Measurements from ENCODE around the gene SNAI1.
"Not testable (repeated sequence)": the region's sequence is repeated elsewhere in the genome, so short reads cannot be mapped to it uniquely, and the experiment has no call there.

The SNAI1 gene

DNA sequence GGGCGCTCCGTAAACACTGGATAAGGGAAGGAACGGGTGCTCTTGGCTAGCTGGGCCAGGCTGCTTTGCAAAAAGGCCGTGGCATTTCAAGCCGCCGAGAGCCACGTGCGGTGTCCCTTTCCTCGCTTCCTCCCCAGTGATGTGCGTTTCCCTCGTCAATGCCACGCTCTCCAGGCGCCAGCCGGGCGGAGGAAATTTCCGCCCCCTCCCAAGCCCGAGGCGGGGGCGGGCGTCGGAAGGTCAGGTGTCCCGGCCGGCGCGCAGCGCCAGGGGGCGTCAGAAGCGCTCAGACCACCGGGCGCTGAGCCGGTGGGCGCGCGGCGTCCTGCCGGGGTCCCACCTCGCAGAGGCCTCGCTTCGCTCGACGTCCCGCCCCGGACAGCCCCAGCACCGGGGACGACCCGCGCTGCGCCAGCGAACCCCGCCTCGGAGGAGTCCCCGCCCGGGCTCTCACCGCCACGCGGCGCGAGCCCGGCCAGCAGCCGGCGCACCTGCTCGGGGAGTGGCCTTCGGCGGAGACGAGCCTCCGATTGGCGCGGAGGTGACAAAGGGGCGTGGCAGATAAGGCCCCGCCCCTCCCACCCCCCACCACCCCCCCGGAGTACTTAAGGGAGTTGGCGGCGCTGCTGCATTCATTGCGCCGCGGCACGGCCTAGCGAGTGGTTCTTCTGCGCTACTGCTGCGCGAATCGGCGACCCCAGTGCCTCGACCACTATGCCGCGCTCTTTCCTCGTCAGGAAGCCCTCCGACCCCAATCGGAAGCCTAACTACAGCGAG is at the start of gene SNAI1:
Gene SNAI1 (plus strand): TSS at position 635 of the 777 bp plus-strand sequence. CDS start 80 bp downstream, at position 715.
- peak in 12 of 14 donors; percentile 39 to 85 (median 62) for DNase-seq

DNA sequence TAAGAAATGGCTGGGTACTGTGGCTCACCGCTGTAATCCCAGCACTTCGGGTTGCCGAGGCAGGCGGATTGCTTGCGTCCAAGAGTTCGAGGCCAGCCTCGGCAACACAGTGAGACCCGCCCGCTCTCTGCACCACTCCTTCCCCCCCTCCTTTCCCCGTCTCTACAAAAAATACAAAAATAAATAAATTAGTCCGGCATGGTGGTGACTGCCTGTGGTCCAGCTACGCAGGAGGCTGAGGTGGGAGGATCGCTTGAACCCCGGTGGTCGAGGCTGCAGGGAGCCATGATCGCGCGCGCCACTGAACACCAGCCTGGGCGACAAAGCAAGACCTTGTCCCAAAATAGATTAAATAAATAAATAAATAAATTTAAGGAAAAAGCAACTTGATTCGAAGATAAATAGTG is 47.0 kb upstream of the SNAI1 start:
- no peak for DNase-seq

GRCh38 chr20:49936153-49937026 is 46.4 kb upstream of the SNAI1 start, which contains the start of gene RNF114:
Gene RNF114 (plus strand): TSS chr20:49936397. CDS start chr20:49936413, 16 bp downstream.
- peak; percentile 41 to 94 (median 80) for DNase-seq

- DNase-seq = peak in 3 of 14 donors; percentile 14 to 31 (median 28)
Observed at GRCh38 chr20:49937027-49937929, 45.5 kb upstream of the SNAI1 start.

- DNase-seq = peak in 3 of 14 donors; percentile 7 to 54 (median 14)
Observed at GRCh38 chr20:49938173-49939163, 44.3 kb upstream of the SNAI1 start.

GRCh38 chr20:49941456-49941855 is 41.3 kb upstream of the SNAI1 start:
- no peak for DNase-seq

DNA sequence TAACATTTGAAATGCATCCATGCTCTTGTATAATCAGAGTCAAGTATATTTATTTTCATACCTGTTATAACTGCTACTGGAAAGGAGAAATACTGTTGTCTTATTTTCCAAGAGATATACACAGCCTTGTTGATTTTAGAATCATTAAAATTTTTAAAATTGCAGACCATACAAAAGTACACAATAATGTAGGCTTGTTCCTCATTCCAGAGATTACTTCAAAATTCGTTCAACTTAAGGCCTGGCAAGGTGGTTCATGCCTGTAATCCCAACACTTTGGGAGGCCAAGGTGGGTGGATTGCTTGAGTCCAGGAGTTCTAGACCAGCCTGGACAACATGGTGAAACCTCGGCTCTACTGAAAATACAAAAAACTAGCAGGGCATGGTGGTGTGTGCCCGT is 40.5 kb upstream of the SNAI1 start:
- no peak for DNase-seq

DNA sequence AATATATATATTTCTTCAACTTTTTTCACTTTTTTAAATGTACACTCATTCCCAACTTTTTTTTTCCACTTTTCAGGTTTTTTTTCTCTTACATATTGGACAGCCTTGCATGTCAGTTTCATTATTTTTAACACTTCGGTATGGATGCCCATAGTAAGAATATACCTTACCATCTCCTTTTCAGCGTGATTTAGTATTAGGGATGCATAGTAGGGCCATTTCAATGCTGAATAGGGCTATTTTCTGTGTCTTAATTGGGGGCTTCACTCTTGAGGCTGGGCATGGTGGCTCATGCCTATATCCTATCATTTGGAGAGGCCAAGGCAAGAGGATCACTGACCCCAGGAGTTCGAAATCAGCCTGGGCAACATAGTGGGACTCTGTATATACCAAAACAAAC is 39.8 kb upstream of the SNAI1 start:
- no peak for DNase-seq

GRCh38 chr20:49945306-49945700 is 37.5 kb upstream of the SNAI1 start:
- DNase-seq = no peak

- DNase-seq = no peak
Observed at GRCh38 chr20:49945701-49946477, 36.9 kb upstream of the SNAI1 start.

DNA sequence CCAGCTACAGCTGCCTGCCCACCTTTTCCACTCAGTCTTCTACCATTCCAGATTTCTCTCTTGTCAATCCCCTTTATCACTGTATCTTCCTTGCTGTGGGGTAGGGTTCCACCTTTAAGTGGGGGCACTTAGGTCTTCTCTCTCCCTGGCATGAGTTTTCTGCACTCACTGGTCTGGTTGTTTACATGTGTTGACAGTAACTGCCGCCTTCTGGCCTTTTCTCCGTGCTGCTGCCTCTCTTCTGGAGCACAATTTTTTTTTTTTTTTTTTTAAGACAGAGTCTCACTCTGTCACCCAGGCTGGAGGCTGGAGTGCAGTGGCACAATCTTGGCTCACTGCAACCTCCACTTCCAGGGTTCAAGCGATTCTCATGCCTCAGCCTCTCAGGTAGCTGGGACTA is 34.6 kb upstream of the SNAI1 start:
- DNase-seq = no peak

DNA sequence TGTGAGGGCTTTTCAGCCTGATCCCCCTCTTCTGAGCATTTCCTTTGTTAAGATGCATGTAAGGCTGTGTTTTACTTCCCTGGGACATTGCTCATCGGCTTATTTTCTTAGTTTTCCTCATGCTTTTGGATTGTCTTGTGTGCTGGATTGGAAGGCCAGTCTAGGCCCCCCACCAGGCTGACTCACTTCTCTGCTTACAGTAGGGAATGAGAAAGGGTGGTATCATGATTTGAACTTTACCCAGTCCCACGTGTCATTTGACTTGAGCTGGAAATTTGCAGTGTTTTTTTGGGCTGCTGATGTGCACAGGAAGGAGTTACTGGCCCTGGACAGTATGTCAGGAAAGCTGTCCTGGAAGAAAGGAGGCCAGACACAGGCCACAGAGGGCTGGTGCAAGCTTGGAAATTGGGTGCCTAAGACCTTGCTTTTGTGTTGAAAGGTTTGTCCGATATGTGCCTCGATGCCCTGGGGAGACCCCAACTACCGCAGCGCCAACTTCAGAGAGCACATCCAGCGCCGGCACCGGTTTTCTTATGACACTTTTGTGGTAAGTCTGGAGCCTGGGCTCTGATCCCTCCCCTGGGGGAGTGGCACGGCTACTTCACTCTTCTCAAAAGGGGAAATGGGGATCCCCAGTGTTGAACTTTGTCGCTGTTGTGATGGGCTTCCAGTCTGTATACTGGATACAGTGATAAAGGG is 33.8 kb upstream of the SNAI1 start:
- DNase-seq = no peak

DNA sequence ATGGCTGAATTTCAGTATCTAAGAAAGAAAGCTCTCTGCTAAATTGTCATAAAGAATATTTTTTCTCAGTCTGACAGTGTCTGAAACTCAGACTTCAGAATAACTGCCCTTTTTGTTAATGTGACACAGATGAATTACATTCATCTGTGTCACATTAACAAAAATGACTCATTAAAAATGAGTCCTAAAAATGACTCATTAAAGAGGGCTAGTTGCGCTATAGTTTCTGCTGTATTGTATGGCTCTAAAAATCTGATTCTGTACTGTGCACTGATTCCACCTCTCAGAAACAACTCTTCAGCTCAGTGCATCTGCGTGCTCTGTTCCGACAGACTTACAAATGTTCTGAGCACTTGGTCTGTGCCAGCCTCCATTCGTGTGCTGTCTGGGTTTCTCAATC is 31.6 kb upstream of the SNAI1 start:
- no peak for DNase-seq

- no peak for DNase-seq
Observed at GRCh38 chr20:49955167-49955566, 27.6 kb upstream of the SNAI1 start.

DNA sequence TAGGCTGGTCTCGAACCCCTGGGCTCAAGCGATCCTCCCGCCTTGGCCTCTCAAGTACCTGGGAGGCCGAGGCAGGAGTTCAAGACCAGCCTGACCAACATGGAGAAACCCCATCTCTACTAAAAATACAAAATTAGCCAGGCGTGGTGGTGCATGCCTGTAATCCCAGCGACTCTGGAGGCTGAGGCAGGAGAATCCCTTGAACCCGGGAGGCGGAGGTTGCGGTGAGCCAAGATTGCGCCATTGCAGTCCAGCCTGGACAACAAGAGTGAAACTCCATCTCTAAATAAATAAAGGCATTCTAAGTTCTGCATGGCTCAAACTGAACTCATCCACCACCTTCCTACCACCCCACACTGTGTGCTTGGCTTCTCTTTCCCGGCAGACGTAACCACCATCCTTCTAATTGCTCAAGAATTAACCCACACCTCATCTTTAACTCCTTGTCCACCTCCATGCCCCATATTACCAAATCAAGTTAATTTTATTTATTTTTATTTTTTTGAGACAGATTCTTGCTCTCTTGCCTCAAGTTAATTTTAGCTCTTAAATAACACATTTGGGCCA is 26.9 kb upstream of the SNAI1 start:
- DNase-seq = not testable (repeated sequence)

GRCh38 chr20:49956689-49957088 is 26.1 kb upstream of the SNAI1 start:
- no peak for DNase-seq

- DNase-seq = peak in 10 of 14 donors; percentile 11 to 82 (median 42)
Observed at GRCh38 chr20:49957089-49957938, 25.5 kb upstream of the SNAI1 start.

GRCh38 chr20:49961413-49961812 is 21.4 kb upstream of the SNAI1 start:
- no peak for DNase-seq
